Activated CD4-positive, alpha-beta T cell treated with anti-CD3 and anti-CD28 coated beads, Interleukin-2, amount 50 U/mL, for 1 hour (primary cell): ENCODE data around the gene MAD1L1.
"Not testable (repeated sequence)": the region's sequence is repeated elsewhere in the genome, so short reads cannot be mapped to it uniquely, and the experiment has no call there.

Experiments
- DNase-seq: peaks from one replicate; pipeline ENCODE4 v3.0.0-alpha.2; 2020

Gene MAD1L1

DNA sequence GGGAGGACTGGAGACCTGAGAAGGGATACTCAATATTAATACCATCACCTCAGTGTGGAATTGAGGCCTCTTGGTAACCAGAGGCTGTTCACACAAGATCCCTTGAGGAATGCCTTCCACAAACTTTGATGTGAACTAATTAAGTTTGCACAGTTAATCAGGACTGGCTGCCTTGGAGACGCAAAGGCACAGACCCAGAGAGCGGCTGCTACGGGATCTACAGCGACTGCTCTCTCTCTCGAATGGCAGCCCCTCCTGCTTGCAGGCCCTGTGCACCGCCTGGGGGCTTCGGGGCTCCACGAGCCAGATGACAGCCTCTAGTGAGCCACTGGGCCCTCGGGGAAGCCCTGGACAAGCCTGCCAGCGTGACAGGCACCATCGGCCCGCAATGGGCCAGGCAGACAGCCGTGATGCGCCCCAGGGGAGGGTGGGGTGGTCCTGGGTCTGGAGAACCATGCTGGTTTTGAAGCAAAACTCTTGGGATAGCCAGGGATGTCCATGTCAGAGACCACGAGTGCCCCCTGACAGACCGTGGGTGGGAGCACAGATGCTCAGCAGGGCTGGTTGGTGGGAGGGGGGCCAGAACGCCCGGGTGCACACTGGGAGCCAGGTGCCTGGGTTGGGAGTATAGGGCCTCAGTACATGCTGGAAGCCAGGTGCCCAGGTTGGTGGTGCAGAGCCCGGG, 367.0 kb downstream of the MAD1L1 start:
- no peak for DNase-seq

- no peak for DNase-seq
Measured at GRCh38 chr7:1865000-1865555, 367.7 kb downstream of the MAD1L1 start.

- DNase-seq: no peak
Measured at GRCh38 chr7:1864161-1864940, 368.4 kb downstream of the MAD1L1 start.

- DNase-seq: no peak
Measured at GRCh38 chr7:1863091-1863900, 369.4 kb downstream of the MAD1L1 start.

DNA sequence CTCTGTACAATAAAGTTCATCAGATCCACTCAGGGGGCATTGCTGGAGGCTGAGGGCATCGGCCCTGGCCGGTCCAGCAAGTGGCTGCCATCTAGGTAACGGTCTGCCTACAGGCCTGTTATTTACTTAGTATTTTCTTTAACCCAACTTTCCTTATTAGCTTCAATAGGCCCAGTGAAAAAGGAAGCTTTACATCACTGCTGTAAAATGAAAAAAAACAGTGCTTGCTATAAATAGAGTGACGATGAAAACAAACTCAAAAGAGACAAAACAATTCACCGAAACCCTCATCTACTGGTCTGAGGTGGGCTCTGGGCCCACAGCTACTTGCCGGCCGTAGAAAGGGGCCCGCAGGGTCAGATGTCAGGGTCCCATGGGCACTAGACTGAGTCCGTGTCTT, 370.2 kb downstream of the MAD1L1 start:
- DNase-seq: no peak

DNA sequence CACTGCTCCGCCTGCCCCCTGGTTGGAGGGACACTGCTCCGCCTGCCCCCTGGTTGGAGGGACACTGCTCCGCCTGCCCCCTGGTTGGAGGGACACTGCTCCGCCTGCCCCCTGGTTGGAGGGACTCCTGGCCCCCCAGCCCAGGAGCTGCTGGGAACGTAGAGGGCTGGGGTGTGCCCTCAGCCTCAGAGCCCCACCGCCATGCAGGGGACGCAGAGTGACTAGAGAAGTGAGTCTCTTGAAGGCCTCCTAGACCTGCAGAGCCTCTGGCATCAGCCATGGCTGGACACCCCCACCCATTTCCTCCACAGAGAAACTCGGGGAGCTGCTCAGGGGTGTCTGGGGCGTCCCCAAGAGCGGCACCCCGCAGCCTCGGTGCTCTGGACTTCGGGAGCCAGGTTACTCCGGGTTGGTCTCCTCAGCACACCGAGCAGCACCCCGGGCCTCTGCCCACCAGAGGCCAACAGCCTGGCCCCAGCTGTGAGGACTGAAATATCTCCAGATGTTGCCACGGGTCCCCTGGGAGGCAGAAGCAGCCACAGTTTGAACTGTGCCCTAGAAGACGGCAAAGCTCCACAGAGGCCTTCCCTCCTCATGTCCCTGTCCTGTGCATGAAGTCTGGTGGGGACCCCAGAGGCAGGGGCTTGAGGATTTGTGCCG, 370.8 kb downstream of the MAD1L1 start:
- no peak for DNase-seq

- not testable (repeated sequence) for DNase-seq
Measured at GRCh38 chr7:1860881-1861798, 371.6 kb downstream of the MAD1L1 start.

DNA sequence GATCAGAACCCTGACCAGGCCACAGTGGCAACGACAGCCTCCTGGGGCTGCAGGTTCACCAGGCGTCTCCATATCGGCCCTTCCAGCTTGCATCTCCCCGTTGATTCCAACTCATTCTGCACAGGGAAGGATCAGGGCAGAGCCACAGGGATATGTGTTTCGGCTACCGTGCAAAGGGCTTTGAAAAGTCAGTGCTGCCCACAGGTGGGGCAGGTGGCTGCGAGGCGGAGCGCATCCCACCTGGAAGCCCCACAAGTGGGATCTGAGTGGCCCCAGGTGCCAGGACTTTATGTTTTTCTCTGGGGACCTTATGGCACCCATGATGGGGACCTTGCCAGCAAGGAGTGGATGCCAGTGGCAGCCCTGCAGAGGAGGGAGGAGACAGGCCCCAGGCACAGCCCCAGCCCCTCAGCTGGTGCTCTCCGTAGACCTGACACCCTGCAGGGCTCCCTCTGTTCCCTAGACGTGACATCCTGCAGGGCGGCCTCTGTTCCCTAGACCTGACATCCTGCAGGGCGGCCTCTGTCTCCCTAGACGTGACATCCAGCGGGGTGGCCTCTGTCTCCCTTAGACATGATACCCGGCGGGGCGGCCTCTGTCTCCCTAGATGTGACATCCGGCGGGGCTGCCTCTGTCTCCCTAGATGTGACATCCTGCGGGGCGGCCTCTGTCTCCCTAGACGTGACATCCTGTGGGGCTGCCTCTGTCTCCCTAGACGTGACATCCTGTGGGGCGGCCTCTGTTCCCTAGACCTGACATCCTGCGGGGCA, 373.3 kb downstream of the MAD1L1 start:
- DNase-seq: no peak

DNA sequence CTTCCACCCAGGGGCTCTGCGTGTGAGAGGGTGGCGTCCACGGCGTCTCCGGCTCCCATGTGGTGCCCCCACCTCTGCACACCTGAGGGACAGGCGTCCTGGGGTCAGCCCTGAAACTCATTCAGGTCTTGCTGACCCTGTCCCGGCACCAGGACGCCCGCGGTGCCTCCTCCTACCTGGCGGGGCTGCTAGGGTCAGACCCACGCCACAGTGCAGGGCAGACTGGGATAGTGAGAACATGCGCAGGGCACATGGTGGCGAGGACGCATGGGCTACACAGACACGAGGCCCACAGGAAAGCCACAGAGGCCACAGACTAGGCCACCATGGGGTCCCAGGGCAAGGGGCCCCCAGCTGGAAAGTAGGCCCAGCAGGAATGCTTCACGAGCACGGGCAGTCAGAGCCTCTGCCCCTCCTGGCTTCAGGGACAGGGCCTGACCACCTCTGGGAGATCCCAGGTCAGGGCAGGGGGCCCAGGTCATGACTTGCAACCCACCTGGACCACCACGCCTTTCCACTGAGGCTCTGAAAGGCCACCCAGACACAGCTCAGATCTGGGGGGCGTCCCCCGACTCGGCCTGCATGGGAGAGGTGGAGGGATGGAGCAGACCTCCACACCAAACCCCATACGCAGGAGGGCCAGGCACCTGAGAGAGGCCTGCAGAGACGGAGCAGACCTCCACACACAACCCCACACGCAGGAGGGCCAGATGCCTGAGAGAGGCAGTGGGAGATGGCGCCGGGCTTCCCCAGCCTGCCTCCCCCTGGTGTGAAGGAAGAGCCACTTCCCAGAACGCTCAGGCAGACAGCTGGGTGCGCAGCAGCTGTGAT, 374.1 kb downstream of the MAD1L1 start:
- no peak for DNase-seq

- no peak for DNase-seq
Measured at GRCh38 chr7:1857487-1858421, 375.0 kb downstream of the MAD1L1 start.

DNA sequence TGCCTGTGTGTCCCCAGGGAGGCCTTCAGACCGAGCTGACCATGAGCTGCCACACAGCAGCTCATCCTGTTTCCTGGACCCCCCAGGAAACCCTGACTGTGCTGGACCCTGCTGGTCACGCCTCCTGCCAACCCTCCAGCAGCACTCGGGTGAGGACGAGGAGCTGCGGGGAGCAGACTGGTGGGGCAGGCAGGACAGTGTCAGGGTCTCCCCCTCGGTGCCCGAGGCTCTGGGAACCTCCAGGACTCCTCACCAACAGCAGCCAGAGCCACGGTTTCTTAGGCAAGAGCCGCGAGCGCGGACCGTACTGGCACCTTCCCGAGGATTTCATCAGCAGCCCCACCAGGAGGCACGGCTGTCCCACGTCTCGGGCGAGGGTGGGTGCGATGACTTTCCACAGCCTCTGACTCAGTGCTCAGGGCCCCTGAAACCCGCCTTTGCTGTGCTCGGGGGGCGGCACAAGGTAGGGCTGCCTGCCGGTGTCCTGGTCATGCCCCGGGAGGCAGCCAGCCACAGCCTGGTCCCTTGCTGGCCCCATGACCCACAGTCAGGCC, 375.8 kb downstream of the MAD1L1 start:
- no peak for DNase-seq

DNA sequence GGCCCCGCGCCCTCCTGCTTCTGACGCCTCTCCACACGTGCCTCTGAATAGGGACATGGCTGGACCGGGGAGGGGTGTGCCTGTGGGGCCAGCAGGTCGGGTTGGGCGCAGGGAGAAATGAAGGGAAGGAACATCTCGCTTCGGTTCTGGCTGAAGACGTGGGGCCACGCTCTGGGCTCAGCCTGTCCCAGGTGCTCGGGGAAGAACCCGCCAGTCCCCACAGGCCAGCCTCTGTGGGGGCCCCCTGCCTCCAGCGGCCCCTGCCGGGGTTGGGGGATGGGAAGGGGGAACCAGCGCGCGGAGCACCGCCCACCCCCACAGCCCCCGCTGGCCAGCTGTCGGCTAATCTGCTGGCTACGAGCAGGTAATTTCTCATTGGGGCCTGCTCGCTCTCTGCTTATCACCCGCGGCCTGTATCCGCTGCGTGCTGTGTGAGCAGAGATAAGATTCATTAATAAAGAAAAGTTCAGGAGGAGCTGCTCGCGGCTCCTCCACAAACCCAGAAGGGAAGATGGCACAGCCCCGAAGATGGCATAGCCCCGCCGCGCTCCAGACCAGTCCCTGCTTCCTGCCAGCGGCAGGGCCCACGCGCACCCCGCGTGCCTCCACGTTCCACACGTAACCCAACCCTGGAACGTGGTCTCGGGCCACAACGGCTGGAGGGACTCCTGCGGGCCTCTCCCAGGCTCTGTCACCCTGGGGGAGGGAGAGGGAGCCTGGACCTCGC, 376.4 kb downstream of the MAD1L1 start:
- DNase-seq: no peak

DNA sequence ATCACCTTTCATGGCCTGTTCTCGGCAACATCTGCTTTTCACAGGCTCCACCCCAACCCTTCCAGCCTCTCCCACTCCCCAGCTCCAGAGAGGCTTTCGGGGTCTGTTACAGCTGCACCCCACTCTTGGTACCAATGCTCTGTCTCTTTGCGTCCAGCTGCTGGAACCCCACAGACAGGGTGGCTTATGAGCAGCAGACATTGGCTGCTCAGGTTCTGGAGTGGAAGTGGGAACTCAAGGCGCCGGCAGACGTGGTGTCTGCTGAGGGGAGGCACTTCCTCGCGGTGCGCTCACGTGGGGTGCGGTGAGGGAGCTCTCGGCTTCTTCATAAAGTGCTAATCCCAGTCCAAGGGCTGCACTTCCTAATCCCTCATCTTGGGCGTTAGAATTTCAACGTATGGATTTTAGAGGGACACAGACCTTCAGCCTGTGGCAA, 377.0 kb downstream of the MAD1L1 start:
- no peak for DNase-seq

- DNase-seq: no peak
Measured at GRCh38 chr7:1854866-1855724, 377.6 kb downstream of the MAD1L1 start.

DNA sequence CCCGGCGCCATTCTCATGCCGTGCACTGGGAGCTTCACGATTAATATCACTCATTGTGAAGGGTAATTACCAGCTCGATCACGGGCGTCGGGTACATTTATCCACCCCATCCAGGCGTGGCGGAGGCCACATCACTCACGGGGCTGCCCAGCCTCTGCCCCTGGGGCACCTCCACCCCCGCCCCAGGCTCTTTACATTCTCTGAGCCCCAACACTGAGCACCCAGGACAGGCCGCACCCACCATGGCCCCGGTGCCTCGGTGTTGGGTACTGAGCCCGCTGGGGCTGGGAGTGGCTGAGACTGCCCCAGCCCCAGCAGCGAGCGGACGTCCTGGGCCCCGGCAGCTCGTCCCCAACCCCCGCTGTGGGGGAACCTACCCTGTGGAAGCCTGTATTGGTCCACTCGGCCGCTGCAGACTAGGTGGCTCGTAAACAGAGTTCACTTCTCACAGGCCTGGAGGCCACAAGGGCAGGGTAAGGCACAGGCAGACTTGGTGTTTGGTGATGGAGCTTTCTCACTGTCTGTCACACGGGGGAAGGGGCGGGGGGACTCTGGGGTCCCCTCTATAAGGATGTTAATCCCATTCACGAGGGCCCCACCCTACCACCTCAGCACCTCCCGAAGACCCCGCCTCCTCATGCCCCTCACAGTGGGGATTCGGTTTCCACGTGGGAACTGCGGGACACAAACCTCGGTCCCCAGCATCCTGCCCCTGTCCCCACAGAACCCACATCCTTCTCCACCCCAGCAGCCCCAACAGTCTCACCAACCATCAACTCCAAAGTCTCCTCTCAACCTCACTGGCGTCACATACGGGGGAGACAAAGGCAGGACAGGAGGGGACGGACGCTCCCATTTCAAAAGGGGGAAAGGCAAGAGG, 378.5 kb downstream of the MAD1L1 start:
- DNase-seq: no peak
